IPS DF 19.7 (cell line): ENCODE data around the gene PGRMC2.
A peak's percentile ranks its signal among the peaks of the same experiment; 100 is the strongest.

Experiments
- DNase-seq: peaks from one replicate; pipeline ENCODE4 v3.0.0-alpha.2; 2013; ENCODE audit warnings: low read depth, low spot score

Gene PGRMC2

GRCh38 chr4:128298852-128299251 is 11.2 kb upstream of the PGRMC2 start:
- no peak for DNase-seq

DNA sequence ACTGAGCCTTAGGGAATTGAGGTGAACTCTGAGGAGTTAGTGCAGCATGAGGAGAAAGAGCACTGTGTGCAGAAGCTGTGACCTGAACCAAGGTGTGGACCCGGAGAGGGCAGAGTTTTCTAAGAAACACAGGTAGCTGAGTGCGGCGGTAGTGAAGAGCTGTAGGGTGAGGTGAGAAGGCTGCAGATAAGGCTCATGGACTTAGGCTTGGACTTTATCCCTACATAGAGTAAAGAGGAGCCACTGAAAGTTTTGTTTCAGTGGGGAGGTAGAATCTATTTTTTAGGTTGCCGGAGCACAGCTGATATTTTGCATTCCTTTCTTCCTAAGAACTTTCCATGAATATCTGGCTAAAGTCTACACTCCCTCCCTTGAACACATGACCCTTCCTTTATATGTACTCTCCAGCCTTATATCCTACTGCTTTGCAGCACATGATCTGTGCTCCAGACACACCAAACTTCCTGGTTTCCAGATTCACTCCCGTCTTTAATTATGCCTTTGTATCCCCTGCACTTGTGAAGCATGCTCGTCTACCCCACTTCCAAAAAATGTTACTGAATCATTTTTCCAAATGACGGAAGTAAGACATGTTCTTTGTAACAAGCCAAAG is 10.6 kb upstream of the PGRMC2 start:
- DNase-seq: no peak

DNA sequence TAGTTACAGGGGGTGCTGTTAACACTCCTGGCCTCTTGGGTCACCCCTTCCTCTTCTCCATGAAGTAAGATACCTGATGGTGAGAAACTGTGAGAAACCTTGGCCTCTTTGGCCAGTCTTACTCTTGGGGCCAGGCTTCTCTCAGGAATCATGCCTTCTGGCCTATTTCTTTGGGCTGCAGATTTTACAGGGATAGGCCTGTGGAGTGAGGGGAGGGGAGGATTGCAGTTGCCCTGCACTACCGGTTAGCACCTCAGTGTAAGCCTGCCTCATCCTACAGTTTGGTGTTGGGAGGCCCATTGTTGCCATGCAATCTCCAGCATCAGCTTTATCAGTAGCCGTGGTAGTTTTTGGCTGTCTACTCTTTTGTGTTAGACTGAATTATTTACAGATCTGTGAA is 7.6 kb upstream of the PGRMC2 start:
- no peak for DNase-seq

- DNase-seq: no peak
These were observed 6.9 kb upstream of the PGRMC2 start for GRCh38 chr4:128294464-128294863.

GRCh38 chr4:128292349-128292748 is 4.7 kb upstream of the PGRMC2 start:
- no peak for DNase-seq

DNA sequence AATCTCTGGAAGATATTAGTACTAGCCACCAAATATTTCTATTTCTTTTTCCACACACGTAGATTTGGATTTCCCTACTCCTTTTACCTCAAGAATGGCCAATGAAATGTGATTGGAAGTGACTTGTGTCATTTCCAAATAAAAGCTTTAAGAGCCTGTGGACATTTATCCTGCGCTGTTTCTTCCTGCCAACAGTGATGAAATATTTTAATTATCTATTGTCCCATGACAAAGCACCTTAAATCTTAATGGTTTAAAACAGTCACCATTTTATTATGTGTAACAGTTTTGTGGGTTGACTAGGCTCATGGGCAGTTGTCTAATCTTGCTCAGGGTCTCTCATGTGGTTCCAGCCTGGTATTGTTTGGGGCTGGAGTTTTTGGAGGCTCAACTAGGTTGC is 3.5 kb upstream of the PGRMC2 start:
- DNase-seq: no peak

DNA sequence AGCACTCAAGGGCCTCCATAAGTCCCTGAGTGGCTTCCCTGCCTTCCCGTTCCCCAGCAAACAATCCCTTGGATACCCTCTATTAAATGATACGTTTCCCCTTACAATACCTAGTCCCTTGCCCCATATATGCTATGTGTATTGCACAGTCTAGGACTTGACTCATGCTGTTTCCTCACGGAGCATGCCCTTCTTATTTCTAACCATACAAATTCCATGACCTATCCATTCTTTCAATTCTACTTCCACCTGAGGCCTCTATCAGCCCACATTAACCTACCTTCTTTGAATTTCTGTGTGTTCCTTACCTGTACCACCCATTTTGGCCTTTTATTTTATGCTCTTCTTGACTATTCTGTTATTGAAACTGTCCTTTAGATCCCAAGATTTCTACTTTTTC is 2.9 kb upstream of the PGRMC2 start:
- DNase-seq: no peak

DNA sequence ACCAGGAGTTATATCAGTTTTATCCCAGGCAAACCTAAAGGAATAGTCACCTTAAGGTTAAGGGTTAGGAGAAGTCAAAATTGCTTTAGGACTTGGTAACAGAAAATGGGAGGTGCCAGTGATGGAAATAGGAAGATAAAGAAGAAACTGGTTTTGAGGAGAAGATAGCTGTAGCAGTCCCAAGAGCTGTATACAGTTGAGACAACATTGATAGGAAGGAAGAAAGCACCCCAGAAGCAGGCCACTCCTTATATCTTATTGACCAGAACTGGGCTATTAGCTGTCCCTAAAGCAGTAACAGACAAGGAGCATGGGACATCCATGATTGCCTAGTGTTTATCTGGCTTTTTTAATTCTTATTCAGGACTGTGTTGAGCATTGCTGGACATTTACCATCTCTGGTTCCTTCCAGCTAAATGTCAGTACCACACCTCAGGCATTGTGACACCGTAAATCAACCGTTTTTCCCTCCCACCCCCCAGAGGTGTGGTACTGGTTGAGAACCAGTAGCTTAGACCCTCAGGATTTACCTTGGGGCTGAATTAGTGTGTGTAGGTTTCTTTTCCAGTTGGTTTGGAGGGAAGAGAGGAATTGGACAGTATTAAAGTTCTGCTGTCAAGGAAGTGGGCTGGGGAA is 2.0 kb upstream of the PGRMC2 start:
- no peak for DNase-seq

GRCh38 chr4:128288689-128289106 is 1.1 kb upstream of the PGRMC2 start:
- no peak for DNase-seq

- peak; percentile 84 for DNase-seq
These were observed 467 bp upstream of the PGRMC2 start for GRCh38 chr4:128287871-128288688.

GRCh38 chr4:128286474-128287058 is 1.0 kb downstream of the PGRMC2 start:
- DNase-seq: no peak

- DNase-seq: no peak
These were observed 2.3 kb downstream of the PGRMC2 start for GRCh38 chr4:128285085-128285997.

GRCh38 chr4:128284317-128284716 is 3.3 kb downstream of the PGRMC2 start:
- DNase-seq: no peak

- DNase-seq: no peak
These were observed 4.5 kb downstream of the PGRMC2 start for GRCh38 chr4:128283071-128283470.

DNA sequence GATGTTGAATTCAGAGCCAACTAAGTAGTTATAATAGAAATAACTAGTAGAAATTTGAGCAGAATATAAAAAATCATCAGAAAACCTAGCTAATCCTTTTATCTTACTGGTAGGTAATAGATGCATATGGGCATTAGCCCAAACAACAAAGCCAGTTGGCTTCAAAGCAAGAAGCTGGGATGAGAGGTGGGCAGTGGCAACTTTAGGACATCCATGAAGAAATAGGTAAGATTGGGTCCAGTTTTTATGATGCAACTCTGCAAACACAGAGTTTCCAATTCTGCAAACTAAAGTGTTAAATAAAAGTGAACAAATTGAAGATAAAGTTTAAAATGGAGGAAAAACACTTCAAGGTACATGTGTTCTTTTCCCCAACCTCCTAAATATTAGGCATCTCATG is 5.1 kb downstream of the PGRMC2 start:
- no peak for DNase-seq

GRCh38 chr4:128281354-128281753 is 6.3 kb downstream of the PGRMC2 start:
- DNase-seq: no peak

DNA sequence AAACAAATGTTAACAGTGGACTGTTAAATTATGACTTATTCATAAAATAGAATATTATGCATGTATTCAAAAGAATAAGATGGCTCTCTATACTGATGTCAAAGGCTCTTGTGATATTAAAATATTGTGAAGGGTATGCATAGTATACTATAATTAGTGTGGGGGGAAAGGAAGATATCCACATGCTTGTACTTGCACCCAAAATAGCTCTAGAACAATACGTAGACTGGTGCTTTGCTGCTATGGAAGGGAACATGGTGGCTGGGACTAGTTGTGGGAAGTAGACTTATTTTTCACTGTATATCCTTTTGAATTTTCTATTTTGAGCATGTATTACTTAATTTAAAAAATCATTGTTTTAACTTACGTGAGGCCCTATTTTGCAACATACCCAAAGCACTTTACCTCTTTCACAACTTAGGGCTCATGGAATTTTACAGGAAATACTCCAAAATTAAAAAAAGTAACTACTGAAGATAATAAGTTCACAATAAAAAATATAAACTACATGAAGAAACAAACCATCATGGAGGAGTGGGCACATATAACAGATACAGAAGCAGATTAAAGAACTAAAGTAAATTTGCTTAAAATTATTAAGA is 7.9 kb downstream of the PGRMC2 start:
- DNase-seq: no peak

DNA sequence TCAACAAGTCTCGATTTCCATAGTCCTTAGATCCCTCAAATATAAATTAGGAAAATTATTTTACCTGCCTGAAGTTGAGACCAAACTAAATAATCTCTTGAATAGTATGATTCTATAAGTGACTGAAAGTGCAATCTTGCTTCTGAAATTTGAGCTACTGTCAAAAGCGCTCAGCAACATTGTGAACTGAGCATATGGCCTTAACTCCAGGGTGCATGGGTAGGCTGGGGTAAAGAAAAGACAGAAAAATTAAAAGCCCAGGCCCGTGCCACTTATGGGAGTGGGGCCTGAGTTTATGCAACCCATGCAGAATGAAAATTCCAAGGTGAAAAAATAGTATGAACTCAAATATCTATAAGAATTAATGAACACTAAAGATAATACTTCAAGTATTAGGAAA is 9.8 kb downstream of the PGRMC2 start:
- no peak for DNase-seq

DNA sequence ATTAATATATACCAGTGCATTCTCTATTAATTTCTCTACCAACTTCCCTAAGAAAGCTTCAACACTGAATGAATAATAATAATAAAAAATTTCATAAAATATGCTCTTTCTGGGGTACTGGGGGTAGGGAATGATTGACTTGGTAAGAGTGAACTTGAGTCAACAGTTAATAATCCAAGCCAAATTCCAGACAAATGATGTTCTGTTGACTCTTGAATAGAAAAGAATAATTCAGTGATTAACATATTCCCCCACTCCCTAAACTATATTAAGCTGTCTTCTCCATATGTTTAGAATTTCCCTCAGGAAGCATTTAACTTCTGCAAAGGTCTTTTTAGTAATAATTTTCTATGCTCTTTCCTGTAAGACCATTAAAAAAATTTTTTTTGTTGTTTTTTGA is 12.3 kb downstream of the PGRMC2 start:
- no peak for DNase-seq

GRCh38 chr4:128271551-128271950 is 16.1 kb downstream of the PGRMC2 start:
- no peak for DNase-seq

DNA sequence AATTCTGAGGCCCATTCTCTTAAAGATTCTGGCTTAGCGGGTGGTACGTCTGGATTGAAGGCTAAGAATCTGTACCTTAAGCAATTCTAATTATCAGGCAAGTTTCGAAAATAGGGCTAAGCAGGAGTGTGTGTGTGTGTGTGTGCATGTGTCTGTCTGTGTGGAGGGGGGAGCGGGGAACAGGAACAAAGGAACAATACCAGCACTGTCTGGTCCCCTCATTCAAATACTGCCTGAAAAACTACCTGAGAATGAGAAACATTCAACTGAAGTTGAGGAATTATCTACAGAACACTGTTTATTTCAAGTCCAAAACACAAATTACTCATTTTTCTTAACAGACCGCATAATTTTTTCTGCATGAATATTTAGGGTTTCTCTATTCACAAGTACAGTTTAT is 18.6 kb downstream of the PGRMC2 start:
- no peak for DNase-seq
